H9 (cell line): ENCODE results near the gene SYNJ1. TPM values are rescaled to one million over a fixed set of nuclear protein-coding genes. Genes with fewer than 3 reads are reported as not detected.

Experiments used
- DNase-seq: peaks from one replicate; pipeline ENCODE4 v3.0.0-alpha.2; 2017
- H2AFZ ChIP-seq: one replicate; pipeline ENCODE4 v1.6.1; 2013; ENCODE audit warnings: mild to moderate bottlenecking, low read length, control low read depth, moderate library complexity
- H2AK5ac ChIP-seq: 2 replicates; pipeline ENCODE4 v1.6.1; 2013; ENCODE audit warnings: low read length, control low read depth, mixed read lengths; ENCODE audit not compliant: insufficient read length
- H2BK120ac ChIP-seq: one replicate; pipeline ENCODE4 v1.6.1; 2013; ENCODE audit warnings: low read depth, mild to moderate bottlenecking, low read length, control low read depth, inconsistent platforms; ENCODE audit not compliant: poor library complexity, severe bottlenecking
- H2BK12ac ChIP-seq: 2 replicates; pipeline ENCODE4 v1.6.1; 2013; ENCODE audit warnings: low read length, control low read depth, mixed read lengths, low read depth; ENCODE audit not compliant: insufficient read length
- H2BK15ac ChIP-seq: 2 replicates; pipeline ENCODE4 v1.6.1; 2013; ENCODE audit warnings: low read depth, low read length, control low read depth
- H2BK20ac ChIP-seq: one replicate; pipeline ENCODE4 v1.6.1; 2013; ENCODE audit warnings: low read depth, mild to moderate bottlenecking, low read length, control low read depth, inconsistent platforms; ENCODE audit not compliant: poor library complexity, severe bottlenecking
- H2BK5ac ChIP-seq: 2 replicates; pipeline ENCODE4 v1.6.1; 2013; ENCODE audit warnings: low read length, control low read depth, mixed read lengths; ENCODE audit not compliant: insufficient read length
- H3K14ac ChIP-seq: 2 replicates; pipeline ENCODE4 v1.6.1; 2013; ENCODE audit warnings: low read length, control low read depth; ENCODE audit not compliant: insufficient read depth
- H3K18ac ChIP-seq: 2 replicates; pipeline ENCODE4 v1.6.1; 2013; ENCODE audit warnings: low read depth, mild to moderate bottlenecking, mixed read lengths, low read length, control low read depth; ENCODE audit not compliant: insufficient read length
- H3K23ac ChIP-seq: 2 replicates; pipeline ENCODE4 v1.6.1; 2013; ENCODE audit warnings: low read length, control low read depth, mixed read lengths, low read depth; ENCODE audit not compliant: insufficient read length
- H3K23me2 ChIP-seq: 2 replicates; pipeline ENCODE4 v1.6.1; 2013; ENCODE audit warnings: low read depth, mild to moderate bottlenecking, mixed read lengths, low read length, control low read depth; ENCODE audit not compliant: insufficient read length, poor library complexity, severe bottlenecking
- H3K27ac ChIP-seq: 2 replicates; pipeline ENCODE4 v1.5.1; 2013; ENCODE audit warnings: low read length, control low read depth, mixed read lengths, low read depth; ENCODE audit not compliant: insufficient read length
- H3K27me3 ChIP-seq: 2 replicates; pipeline ENCODE4 v1.6.1; 2013; ENCODE audit warnings: low read length, control low read depth, inconsistent platforms; ENCODE audit not compliant: insufficient read depth
- H3K4ac ChIP-seq: 2 replicates; pipeline ENCODE4 v1.6.1; 2013; ENCODE audit warnings: low read depth, mild to moderate bottlenecking, control low read depth, inconsistent platforms, low read length, moderate library complexity
- H3K4me1 ChIP-seq: 2 replicates; pipeline ENCODE4 v1.6.1; 2013; ENCODE audit warnings: low read length, control low read depth, inconsistent platforms; ENCODE audit not compliant: insufficient read depth
- H3K4me2 ChIP-seq: 2 replicates; pipeline ENCODE4 v1.6.1; 2013; ENCODE audit warnings: low read length, control low read depth, mixed read lengths; ENCODE audit not compliant: insufficient read length, insufficient read depth
- H3K56ac ChIP-seq: 2 replicates; pipeline ENCODE4 v1.6.1; 2013; ENCODE audit warnings: low read depth, mild to moderate bottlenecking, mixed read lengths, low read length, control low read depth; ENCODE audit not compliant: insufficient read length
- H3K79me1 ChIP-seq: 2 replicates; pipeline ENCODE4 v1.6.1; 2013; ENCODE audit warnings: low read depth, mild to moderate bottlenecking, moderate library complexity, low read length, control low read depth, inconsistent platforms; ENCODE audit not compliant: insufficient read depth, poor library complexity, severe bottlenecking
- H3K79me2 ChIP-seq: 2 replicates; pipeline ENCODE4 v1.6.1; 2013; ENCODE audit warnings: low read length, control low read depth, inconsistent platforms; ENCODE audit not compliant: insufficient read depth
- H3K9ac ChIP-seq: 2 replicates; pipeline ENCODE4 v1.6.1; 2013; ENCODE audit warnings: low read length, control low read depth, mixed read lengths; ENCODE audit not compliant: insufficient read length; ENCODE audit errors: extremely low read depth
- H3K9me3 ChIP-seq: one replicate; pipeline ENCODE4 v1.6.1; 2013; ENCODE audit warnings: low read depth, low read length, inconsistent platforms; ENCODE audit not compliant: control insufficient read depth
- H3T11ph ChIP-seq: one replicate; pipeline ENCODE4 v1.6.1; 2013; ENCODE audit warnings: mild to moderate bottlenecking, low read length, control low read depth, inconsistent platforms
- H4K20me1 ChIP-seq: one replicate; pipeline ENCODE4 v1.6.1; 2013; ENCODE audit not compliant: control insufficient read depth, insufficient read length, insufficient read depth
- H4K5ac ChIP-seq: 2 replicates; pipeline ENCODE4 v1.6.1; 2013; ENCODE audit warnings: low read depth, mild to moderate bottlenecking, mixed read lengths, low read length, control low read depth; ENCODE audit not compliant: insufficient read length
- H4K8ac ChIP-seq: replicated peaks from 2 replicates; pipeline ENCODE4 v1.6.1; 2013; ENCODE audit warnings: low read length, control low read depth, mixed read lengths, low read depth; ENCODE audit not compliant: insufficient read length
- H4K91ac ChIP-seq: 2 replicates; pipeline ENCODE4 v1.6.1; 2013; ENCODE audit warnings: low read depth, mild to moderate bottlenecking, moderate library complexity, mixed read lengths, low read length, control low read depth; ENCODE audit not compliant: insufficient read length
- H3K27ac Mint-ChIP-seq, 3 experiments: 2 replicates in 2 of 3; 3 replicates in 1 of 3; pipeline ENCODE4 v1.8.0; 2020 to 2021; ENCODE audit warnings: mixed read lengths in 3 of 3, mild to moderate bottlenecking in 1 of 3, moderate library complexity in 1 of 3
- H3K27me3 Mint-ChIP-seq: 2 replicates; pipeline ENCODE4 v1.8.0; 2021; ENCODE audit warnings: low read depth, mild to moderate bottlenecking, moderate library complexity, mixed read lengths
- H3K36me3 Mint-ChIP-seq, 3 experiments: 2 replicates in 2 of 3; 3 replicates in 1 of 3; pipeline ENCODE4 v1.8.0; 2020 to 2021; ENCODE audit warnings: low read depth in 3 of 3, mixed read lengths in 3 of 3; ENCODE audit not compliant: insufficient read depth in 1 of 3
- H3K4me1 Mint-ChIP-seq, 2 experiments: 2 replicates each; pipeline ENCODE4 v1.8.0; 2020; ENCODE audit warnings: mixed read lengths in 2 of 2
- H3K4me3 Mint-ChIP-seq, 2 experiments: 2 replicates in 1 of 2; 3 replicates in 1 of 2; pipeline ENCODE4 v1.8.0; 2020 to 2021; ENCODE audit warnings: mild to moderate bottlenecking in 2 of 2, mixed read lengths in 2 of 2, moderate library complexity in 1 of 2
- H3K9me3 Mint-ChIP-seq, 2 experiments: 2 replicates in 1 of 2; 3 replicates in 1 of 2; pipeline ENCODE4 v1.8.0; 2020; ENCODE audit warnings: mild to moderate bottlenecking in 2 of 2, mixed read lengths in 2 of 2, moderate library complexity in 1 of 2
- CTCF ChIP-seq: fragments of 200-600 bp; sonication (generic); conservative IDR thresholded peaks from 3 replicates; pipeline ENCODE4 v1.8.0; 2021; ENCODE audit warnings: antibody characterized with exemption, mild to moderate bottlenecking
- total RNA-seq: library from RNA; stranded (reverse); gene quantifications from 2 replicates; pipeline ENCODE4 v1.2.1, GENCODE V29; 2021

Gene SYNJ1
- total RNA-seq, 1 experiment from 2014 or later, result 7.1 TPM

DNA sequence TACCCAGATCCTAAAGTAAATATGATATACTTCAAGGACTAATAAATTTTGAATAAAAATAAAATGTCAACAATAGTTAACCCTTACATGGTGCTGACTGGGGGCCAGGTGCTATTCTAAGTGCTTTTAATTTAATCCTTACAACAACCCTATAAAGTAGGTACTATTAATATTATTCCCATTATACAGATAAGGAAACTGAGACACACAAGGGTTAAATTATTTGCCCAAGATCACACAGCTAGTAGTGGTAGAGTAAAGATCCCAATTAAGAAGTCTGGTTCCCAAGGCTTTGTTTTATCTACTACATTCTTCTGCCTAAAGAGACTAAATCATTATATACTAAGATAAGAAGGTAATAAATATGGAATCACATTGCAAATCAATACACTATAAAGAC lies 34.2 kb downstream of the SYNJ1 start:
- H3K4me1 ChIP-seq, result no peaks in the 10 kb centered on the region
- H3K23me2 ChIP-seq, result no peaks in the 10 kb centered on the region
- H3K27ac ChIP-seq, result no peak overlapping the region
- H2BK5ac ChIP-seq, result no peak overlapping the region
- no peaks in the 10 kb centered on the region for H3K27me3 Mint-ChIP-seq
- TF ChIP-seq CTCF, result no peak
- H3K36me3 Mint-ChIP-seq, result no peaks in the 10 kb centered on the region
- no peak overlapping the region for H2BK120ac ChIP-seq
- no peak overlapping the region for H3K4me3 Mint-ChIP-seq
- DNase-seq, result no peak
- no peak overlapping the region for H3K23ac ChIP-seq
- no peak overlapping the region for H2BK15ac ChIP-seq
- H3K79me2 ChIP-seq, result no peaks in the 10 kb centered on the region
- no peak overlapping the region for H4K8ac ChIP-seq
- no peak overlapping the region for H3K56ac ChIP-seq
- H3K18ac ChIP-seq, result no peak overlapping the region
- H3K9me3 Mint-ChIP-seq, result no peaks in the 10 kb centered on the region
- no peaks in the 10 kb centered on the region for H3K27me3 ChIP-seq
- no peaks in the 10 kb centered on the region for H3K9me3 ChIP-seq
- no peak overlapping the region for H2BK20ac ChIP-seq
- no peak overlapping the region for H3T11ph ChIP-seq
- H3K4me1 Mint-ChIP-seq, result no peaks in the 10 kb centered on the region
- no peak overlapping the region for H3K4me2 ChIP-seq
- H2AK5ac ChIP-seq, result no peak overlapping the region
- no peak overlapping the region for H2BK12ac ChIP-seq
- no peaks in the 10 kb centered on the region for H3K79me1 ChIP-seq
- H4K20me1 ChIP-seq, result no peaks in the 10 kb centered on the region
- H3K14ac ChIP-seq, result no peak overlapping the region
- no peak overlapping the region for H4K91ac ChIP-seq
- no peak overlapping the region for H2AFZ ChIP-seq
- no peak overlapping the region for H4K5ac ChIP-seq
- H3K9ac ChIP-seq, result no peak overlapping the region
- no peak overlapping the region for H3K27ac Mint-ChIP-seq
- H3K4ac ChIP-seq, result no peak overlapping the region
